GM23338 (cell line): ENCODE data around the gene UBA5. TPM values are rescaled to one million over a fixed set of nuclear protein-coding genes. Genes with fewer than 3 reads are reported as not detected.

Experiments used
- ATAC-seq: fragments of 200-7000 bp; cut with Tn5 transposase; 3 replicates; pipeline ENCODE4 v1.9.1; 2020
- DNase-seq: peaks from one replicate; pipeline ENCODE4 v3.0.0-alpha.2; 2015; ENCODE audit warnings: low spot score
- H2AFZ ChIP-seq: fragments of 200-600 bp; sonication (generic); 2 replicates; pipeline ENCODE4 v1.8.0; 2016; ENCODE audit warnings: antibody characterized with exemption, mild to moderate bottlenecking, moderate library complexity
- H3F3A ChIP-seq: fragments of 200-600 bp; sonication (generic); replicated peaks from 2 replicates; pipeline ENCODE4 v1.8.0; 2017; ENCODE audit warnings: antibody characterized with exemption, mixed run types, low read depth
- H3K27ac ChIP-seq: fragments of 200-600 bp; sonication (generic); 2 replicates; pipeline ENCODE4 v1.6.1; 2016; ENCODE audit warnings: low read depth
- H3K27me3 ChIP-seq: fragments of 200-600 bp; sonication (generic); 2 replicates; pipeline ENCODE4 v1.8.0; 2016; ENCODE audit warnings: mild to moderate bottlenecking, mixed run types, moderate library complexity; ENCODE audit not compliant: insufficient read depth
- H3K36me3 ChIP-seq: fragments of 200-600 bp; sonication (generic); 2 replicates; pipeline ENCODE4 v1.8.0; 2016; ENCODE audit warnings: mild to moderate bottlenecking; ENCODE audit not compliant: insufficient read depth
- H3K4me1 ChIP-seq: fragments of 200-600 bp; sonication (generic); 2 replicates; pipeline ENCODE4 v1.8.0; 2016; ENCODE audit warnings: mild to moderate bottlenecking, moderate library complexity; ENCODE audit not compliant: insufficient read depth
- H3K4me2 ChIP-seq: fragments of 200-600 bp; sonication (generic); 2 replicates; pipeline ENCODE4 v1.7.1; 2017; ENCODE audit warnings: mixed run types
- H3K4me3 ChIP-seq: fragments of 200-600 bp; sonication (generic); 2 replicates; pipeline ENCODE4 v1.6.1; 2016; ENCODE audit warnings: mixed run types
- H3K79me2 ChIP-seq: fragments of 200-600 bp; sonication (generic); replicated peaks from 2 replicates; pipeline ENCODE4 v1.8.0; 2017; ENCODE audit warnings: mild to moderate bottlenecking; ENCODE audit not compliant: insufficient read depth
- H3K9me2 ChIP-seq: fragments of 200-600 bp; sonication (generic); 2 replicates; pipeline ENCODE4 v1.8.0; 2017; ENCODE audit not compliant: insufficient read depth
- H4K20me1 ChIP-seq: fragments of 200-600 bp; sonication (generic); replicated peaks from 2 replicates; pipeline ENCODE4 v1.8.0; 2017; ENCODE audit warnings: mild to moderate bottlenecking; ENCODE audit not compliant: insufficient read depth
- H3K27ac Mint-ChIP-seq: 2 replicates; pipeline ENCODE4 v1.8.0; 2020; ENCODE audit warnings: inconsistent platforms, mild to moderate bottlenecking, moderate library complexity, mixed read lengths
- H3K27me3 Mint-ChIP-seq: 3 replicates; pipeline ENCODE4 v1.8.0; 2022; ENCODE audit warnings: low read depth, mild to moderate bottlenecking, moderate library complexity, mixed read lengths, inconsistent platforms; ENCODE audit not compliant: insufficient read depth, poor library complexity
- H3K36me3 Mint-ChIP-seq: 3 replicates; pipeline ENCODE4 v1.8.0; 2021; ENCODE audit warnings: low read depth, mild to moderate bottlenecking, inconsistent platforms, moderate library complexity, mixed read lengths
- H3K4me1 Mint-ChIP-seq: 3 replicates; pipeline ENCODE4 v1.8.0; 2020; ENCODE audit warnings: mild to moderate bottlenecking, inconsistent platforms, mixed read lengths
- H3K4me3 Mint-ChIP-seq: 3 replicates; pipeline ENCODE4 v1.8.0; 2021; ENCODE audit warnings: moderate library complexity, mild to moderate bottlenecking, inconsistent platforms, mixed read lengths
- H3K9me3 Mint-ChIP-seq: 3 replicates; pipeline ENCODE4 v1.8.0; 2020; ENCODE audit warnings: moderate library complexity, mild to moderate bottlenecking, inconsistent platforms, mixed read lengths
- EZH2phosphoT487 ChIP-seq: fragments of 200-600 bp; sonication (generic); IDR thresholded peaks from one replicate; pipeline ENCODE4 v1.8.1; 2018; ENCODE audit warnings: antibody characterized with exemption; ENCODE audit not compliant: unreplicated experiment
- POLR2AphosphoS5 ChIP-seq: IDR thresholded peaks from 2 replicates; pipeline ENCODE4 v1.6.1; 2016; ENCODE audit warnings: antibody characterized with exemption, low read depth
- ZNF114 ChIP-seq: fragments of 250-450 bp; sonication (Bioruptor Pico); IDR thresholded peaks from 2 replicates; pipeline ENCODE4 v1.5.0; 2020; ENCODE audit warnings: mild to moderate bottlenecking, moderate library complexity
- polyA plus RNA-seq: library from polyadenylated mRNA; unstranded; fragments of >200 nt; fragmentation: Nextera tagmentation; extraction: Ambion mirVana; gene quantifications from 2 replicates; pipeline ENCODE4 v1.2.1, GENCODE V29; 2016
- total RNA-seq: library from RNA; depleted of rRNA; stranded (reverse); fragments of >200 nt; shearing (Covaris generic); gene quantifications from 2 replicates; pipeline ENCODE4 v1.2.3, GENCODE V29; 2014
- TF ChIP-seq, protein P1 (sequence below): IDR thresholded peaks from one replicate; pipeline ENCODE4 v1.6.1; 2018; ENCODE audit warnings: antibody characterized with exemption; ENCODE audit not compliant: unreplicated experiment
- TF ChIP-seq, protein P2 (sequence below): fragments of 250-450 bp; sonication (Bioruptor Pico); IDR thresholded peaks from 2 replicates; pipeline ENCODE4 v1.5.0; 2020; ENCODE audit warnings: mild to moderate bottlenecking, moderate library complexity

UBA5 gene
- total and polyA plus RNA-seq, 2 experiments from 2014 or later: 22.8 to 51.5 TPM

DNA sequence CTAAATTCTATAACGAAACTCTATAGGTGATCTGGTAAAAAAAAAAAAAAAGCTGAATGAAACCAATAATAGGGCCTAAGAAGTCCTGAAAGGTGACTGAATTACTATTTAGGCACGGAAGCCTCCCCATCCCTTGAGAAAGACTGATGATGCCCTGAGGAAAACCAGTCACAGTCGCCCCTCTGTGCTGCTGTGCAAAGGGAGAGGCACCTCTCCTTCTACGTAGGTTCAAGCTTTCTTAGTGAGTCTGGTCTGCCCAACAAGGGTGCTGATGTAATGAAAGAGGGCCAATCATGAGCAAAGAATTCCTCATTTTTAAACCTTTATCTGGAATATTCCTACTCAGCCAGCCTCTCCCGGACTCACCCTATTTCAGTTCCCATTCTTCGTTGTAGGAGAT lies 50.2 kb downstream of the UBA5 start:
- ATAC-seq: no peak
- no peak overlapping the region for H3K27ac ChIP-seq

DNA sequence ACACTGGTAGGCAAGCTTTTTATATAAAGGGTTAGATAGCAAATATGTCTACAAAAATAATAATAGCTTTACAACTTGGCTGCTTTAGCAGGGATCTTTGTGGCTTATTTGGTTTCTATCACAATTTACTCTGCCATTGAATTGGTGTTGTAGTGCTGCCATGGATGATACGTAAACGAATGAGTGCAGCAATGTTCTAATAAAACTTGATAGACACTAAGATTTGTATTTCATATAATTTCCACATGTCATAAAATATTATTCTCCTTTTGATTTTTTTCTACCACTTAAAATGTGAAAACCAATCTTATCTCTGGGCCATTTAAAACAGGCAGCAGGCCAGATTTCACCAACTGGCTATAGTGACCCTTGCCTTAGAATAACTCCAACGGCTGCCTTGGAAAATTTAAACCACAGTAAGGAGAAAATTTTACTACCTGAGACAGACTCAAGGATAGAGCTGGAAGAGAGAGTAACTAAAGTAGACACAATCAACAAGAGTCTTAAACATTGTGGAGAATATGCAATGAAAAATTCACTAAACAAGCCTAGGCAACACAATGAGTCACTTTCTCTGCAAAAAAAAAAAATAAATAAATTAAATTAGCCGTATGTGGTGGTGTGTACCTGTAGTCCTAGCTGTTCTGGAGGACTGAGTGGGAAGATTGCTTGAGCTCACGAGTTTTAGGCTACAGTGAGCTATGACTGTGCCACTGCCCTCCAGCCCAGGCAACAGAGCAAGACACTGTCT lies 54.0 kb downstream of the UBA5 start:
- H3K4me3 Mint-ChIP-seq: no peak overlapping the region
- Histone ChIP-seq H3K4me1 (no peaks in the 10 kb centered on the region), H3K36me3 (no peaks in the 10 kb centered on the region), H3K27ac (no peak overlapping the region), H2AFZ (no peak overlapping the region), H3K4me3 (no peak overlapping the region), H4K20me1 (no peaks in the 10 kb centered on the region), H3K27me3 (no peaks in the 10 kb centered on the region), H3K9me2 (no peaks in the 10 kb centered on the region), H3K4me2 (no peak overlapping the region), H3F3A (no peaks in the 10 kb centered on the region), H3K79me2 (no peaks in the 10 kb centered on the region)
- H3K4me1 Mint-ChIP-seq: no peaks in the 10 kb centered on the region
- ATAC-seq: no peak
- no peaks in the 10 kb centered on the region for H3K9me3 Mint-ChIP-seq
- no peak for DNase-seq
- peaks cover 10% of the 10 kb centered on the region; the same call in 2 of the 3 replicates for H3K36me3 Mint-ChIP-seq
- H3K27ac Mint-ChIP-seq: no peak overlapping the region
- H3K27me3 Mint-ChIP-seq: no peaks in the 10 kb centered on the region
- no peak for TF ChIP-seq POLR2AphosphoS5

More for the DNA sequence above, 50.2 kb downstream of the UBA5 start:
- H3K36me3 ChIP-seq: peaks cover 8% of the 10 kb centered on the region
- no peak overlapping the region for H3K4me2 ChIP-seq
- Mint-ChIP-seq H3K9me3 (no peaks in the 10 kb centered on the region), H3K4me1 (no peaks in the 10 kb centered on the region), H3K4me3 (no peak overlapping the region), H3K36me3 (peaks cover 5% of the 10 kb centered on the region; the same call in 1 of the 3 replicates), H3K27me3 (no peaks in the 10 kb centered on the region), H3K27ac (no peak overlapping the region)
- H4K20me1 ChIP-seq: no peaks in the 10 kb centered on the region
- H3K4me1 ChIP-seq: no peaks in the 10 kb centered on the region
- no peak for DNase-seq
- no peaks in the 10 kb centered on the region for H3F3A ChIP-seq
- no peaks in the 10 kb centered on the region for H3K9me2 ChIP-seq
- H3K4me3 ChIP-seq: no peak overlapping the region
- TF ChIP-seq, protein P1, sequence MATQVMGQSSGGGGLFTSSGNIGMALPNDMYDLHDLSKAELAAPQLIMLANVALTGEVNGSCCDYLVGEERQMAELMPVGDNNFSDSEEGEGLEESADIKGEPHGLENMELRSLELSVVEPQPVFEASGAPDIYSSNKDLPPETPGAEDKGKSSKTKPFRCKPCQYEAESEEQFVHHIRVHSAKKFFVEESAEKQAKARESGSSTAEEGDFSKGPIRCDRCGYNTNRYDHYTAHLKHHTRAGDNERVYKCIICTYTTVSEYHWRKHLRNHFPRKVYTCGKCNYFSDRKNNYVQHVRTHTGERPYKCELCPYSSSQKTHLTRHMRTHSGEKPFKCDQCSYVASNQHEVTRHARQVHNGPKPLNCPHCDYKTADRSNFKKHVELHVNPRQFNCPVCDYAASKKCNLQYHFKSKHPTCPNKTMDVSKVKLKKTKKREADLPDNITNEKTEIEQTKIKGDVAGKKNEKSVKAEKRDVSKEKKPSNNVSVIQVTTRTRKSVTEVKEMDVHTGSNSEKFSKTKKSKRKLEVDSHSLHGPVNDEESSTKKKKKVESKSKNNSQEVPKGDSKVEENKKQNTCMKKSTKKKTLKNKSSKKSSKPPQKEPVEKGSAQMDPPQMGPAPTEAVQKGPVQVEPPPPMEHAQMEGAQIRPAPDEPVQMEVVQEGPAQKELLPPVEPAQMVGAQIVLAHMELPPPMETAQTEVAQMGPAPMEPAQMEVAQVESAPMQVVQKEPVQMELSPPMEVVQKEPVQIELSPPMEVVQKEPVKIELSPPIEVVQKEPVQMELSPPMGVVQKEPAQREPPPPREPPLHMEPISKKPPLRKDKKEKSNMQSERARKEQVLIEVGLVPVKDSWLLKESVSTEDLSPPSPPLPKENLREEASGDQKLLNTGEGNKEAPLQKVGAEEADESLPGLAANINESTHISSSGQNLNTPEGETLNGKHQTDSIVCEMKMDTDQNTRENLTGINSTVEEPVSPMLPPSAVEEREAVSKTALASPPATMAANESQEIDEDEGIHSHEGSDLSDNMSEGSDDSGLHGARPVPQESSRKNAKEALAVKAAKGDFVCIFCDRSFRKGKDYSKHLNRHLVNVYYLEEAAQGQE: no peak
- no peak for TF ChIP-seq ZNF114 (CRISPR knock-in tag)
- H2AFZ ChIP-seq: no peak overlapping the region
- no peaks in the 10 kb centered on the region for H3K79me2 ChIP-seq
- no peaks in the 10 kb centered on the region for H3K27me3 ChIP-seq

DNA sequence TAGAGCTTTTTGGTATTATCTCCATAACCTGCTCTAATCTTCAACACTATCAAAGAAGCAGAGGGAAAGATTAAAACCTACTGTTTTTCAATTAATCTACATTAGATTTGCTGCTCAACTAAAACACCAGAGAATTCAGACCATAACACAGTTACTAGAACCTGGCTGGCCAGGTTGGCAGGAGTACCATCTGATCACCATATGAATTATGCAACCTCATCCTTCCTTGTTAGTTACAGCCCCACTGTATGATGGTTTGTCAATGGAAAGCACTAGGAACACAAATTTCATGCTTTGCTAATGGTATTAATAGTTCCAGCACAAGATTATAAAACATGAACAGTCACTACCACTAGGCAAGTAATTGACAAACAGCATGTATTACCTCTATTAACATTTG lies 56.2 kb downstream of the UBA5 start:
- Histone ChIP-seq H3K4me1 (peaks cover 14% of the 10 kb centered on the region), H3K4me2 (no peak overlapping the region), H3K9me2 (no peaks in the 10 kb centered on the region), H4K20me1 (peaks cover 9% of the 10 kb centered on the region), H3K27ac (no peak overlapping the region), H3K36me3 (no peaks in the 10 kb centered on the region), H3K4me3 (no peak overlapping the region), H3K79me2 (peaks cover 15% of the 10 kb centered on the region), H3F3A (peaks cover 2% of the 10 kb centered on the region; the same call in 1 of the 2 replicates), H2AFZ (no peak overlapping the region), H3K27me3 (no peaks in the 10 kb centered on the region)
- no peaks in the 10 kb centered on the region for H3K9me3 Mint-ChIP-seq
- peaks cover 2% of the 10 kb centered on the region for H3K27me3 Mint-ChIP-seq
- peaks cover 12% of the 10 kb centered on the region for H3K4me1 Mint-ChIP-seq
- ATAC-seq: no peak
- DNase-seq: no peak
- H3K4me3 Mint-ChIP-seq: no peak overlapping the region
- H3K36me3 Mint-ChIP-seq: peaks cover 10% of the 10 kb centered on the region; the same call in 2 of the 3 replicates
- H3K27ac Mint-ChIP-seq: no peak overlapping the region
- TF ChIP-seq EZH2phosphoT487: no peak
- TF ChIP-seq, protein P2, sequence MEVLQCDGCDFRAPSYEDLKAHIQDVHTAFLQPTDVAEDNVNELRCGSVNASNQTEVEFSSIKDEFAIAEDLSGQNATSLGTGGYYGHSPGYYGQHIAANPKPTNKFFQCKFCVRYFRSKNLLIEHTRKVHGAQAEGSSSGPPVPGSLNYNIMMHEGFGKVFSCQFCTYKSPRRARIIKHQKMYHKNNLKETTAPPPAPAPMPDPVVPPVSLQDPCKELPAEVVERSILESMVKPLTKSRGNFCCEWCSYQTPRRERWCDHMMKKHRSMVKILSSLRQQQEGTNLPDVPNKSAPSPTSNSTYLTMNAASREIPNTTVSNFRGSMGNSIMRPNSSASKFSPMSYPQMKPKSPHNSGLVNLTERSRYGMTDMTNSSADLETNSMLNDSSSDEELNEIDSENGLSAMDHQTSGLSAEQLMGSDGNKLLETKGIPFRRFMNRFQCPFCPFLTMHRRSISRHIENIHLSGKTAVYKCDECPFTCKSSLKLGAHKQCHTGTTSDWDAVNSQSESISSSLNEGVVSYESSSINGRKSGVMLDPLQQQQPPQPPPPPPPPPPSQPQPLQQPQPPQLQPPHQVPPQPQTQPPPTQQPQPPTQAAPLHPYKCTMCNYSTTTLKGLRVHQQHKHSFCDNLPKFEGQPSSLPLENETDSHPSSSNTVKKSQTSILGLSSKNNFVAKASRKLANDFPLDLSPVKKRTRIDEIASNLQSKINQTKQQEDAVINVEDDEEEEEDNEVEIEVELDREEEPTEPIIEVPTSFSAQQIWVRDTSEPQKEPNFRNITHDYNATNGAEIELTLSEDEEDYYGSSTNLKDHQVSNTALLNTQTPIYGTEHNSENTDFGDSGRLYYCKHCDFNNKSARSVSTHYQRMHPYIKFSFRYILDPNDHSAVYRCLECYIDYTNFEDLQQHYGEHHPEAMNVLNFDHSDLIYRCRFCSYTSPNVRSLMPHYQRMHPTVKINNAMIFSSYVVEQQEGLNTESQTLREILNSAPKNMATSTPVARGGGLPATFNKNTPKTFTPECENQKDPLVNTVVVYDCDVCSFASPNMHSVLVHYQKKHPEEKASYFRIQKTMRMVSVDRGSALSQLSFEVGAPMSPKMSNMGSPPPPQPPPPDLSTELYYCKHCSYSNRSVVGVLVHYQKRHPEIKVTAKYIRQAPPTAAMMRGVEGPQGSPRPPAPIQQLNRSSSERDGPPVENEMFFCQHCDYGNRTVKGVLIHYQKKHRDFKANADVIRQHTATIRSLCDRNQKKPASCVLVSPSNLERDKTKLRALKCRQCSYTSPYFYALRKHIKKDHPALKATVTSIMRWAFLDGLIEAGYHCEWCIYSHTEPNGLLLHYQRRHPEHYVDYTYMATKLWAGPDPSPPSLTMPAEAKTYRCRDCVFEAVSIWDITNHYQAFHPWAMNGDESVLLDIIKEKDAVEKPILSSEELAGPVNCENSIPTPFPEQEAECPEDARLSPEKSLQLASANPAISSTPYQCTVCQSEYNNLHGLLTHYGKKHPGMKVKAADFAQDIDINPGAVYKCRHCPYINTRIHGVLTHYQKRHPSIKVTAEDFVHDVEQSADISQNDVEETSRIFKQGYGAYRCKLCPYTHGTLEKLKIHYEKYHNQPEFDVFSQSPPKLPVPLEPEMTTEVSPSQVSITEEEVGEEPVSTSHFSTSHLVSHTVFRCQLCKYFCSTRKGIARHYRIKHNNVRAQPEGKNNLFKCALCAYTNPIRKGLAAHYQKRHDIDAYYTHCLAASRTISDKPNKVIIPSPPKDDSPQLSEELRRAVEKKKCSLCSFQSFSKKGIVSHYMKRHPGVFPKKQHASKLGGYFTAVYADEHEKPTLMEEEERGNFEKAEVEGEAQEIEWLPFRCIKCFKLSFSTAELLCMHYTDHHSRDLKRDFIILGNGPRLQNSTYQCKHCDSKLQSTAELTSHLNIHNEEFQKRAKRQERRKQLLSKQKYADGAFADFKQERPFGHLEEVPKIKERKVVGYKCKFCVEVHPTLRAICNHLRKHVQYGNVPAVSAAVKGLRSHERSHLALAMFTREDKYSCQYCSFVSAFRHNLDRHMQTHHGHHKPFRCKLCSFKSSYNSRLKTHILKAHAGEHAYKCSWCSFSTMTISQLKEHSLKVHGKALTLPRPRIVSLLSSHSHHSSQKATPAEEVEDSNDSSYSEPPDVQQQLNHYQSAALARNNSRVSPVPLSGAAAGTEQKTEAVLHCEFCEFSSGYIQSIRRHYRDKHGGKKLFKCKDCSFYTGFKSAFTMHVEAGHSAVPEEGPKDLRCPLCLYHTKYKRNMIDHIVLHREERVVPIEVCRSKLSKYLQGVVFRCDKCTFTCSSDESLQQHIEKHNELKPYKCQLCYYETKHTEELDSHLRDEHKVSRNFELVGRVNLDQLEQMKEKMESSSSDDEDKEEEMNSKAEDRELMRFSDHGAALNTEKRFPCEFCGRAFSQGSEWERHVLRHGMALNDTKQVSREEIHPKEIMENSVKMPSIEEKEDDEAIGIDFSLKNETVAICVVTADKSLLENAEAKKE (CRISPR knock-in tag): no peak
